NCI-H2171 treated with DMSO at 0.1 percent for 48 hours (cell line): ENCODE measurements around the gene TTC34.
"Not testable (repeated sequence)": the region's sequence is repeated elsewhere in the genome, so short reads cannot be mapped to it uniquely, and the experiment has no call there.

Experiments used
- DNase-seq: peaks from one replicate; lab custom pipeline; 2025; lab: John Stamatoyannopoulos, UW

The TTC34 gene

DNA sequence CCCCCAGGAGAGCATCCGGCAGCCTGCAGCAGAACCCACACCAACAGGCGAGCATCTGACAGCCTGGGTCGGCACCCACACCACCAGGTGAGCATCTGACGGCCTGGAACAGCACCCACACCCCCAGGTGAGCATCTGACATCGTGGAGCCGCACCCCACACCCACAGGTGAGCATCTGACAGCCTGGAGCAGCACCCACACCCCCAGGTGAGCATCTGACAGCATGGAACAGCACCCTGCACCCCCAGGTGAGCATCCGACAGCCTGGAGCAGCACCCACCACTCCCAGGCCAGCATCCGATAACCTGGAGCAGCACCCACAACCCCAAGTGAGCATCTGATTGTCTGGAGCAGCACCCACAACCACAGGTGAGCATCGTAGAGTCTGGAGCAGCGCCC is 124.8 kb downstream of the TTC34 start:
- not testable (repeated sequence) for DNase-seq

DNA sequence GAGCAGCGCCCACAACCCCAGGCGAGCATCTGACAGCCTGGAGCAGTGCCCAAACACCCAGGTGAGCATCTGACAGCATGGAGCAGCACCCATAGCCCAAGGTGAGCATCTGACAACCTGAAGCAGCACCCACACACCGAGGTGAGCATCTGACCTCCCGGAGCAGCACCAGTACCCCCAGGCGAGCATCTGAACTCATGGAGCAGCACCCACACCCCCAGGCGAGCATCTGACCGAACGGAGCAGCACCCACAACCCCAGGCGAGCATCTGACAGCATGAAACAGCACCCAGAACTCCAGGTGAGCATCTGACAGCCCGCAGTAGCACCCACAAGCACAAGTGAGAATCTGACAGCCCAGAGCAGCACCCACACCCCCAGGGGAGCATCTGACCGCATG is 129.8 kb downstream of the TTC34 start:
- DNase-seq: not testable (repeated sequence)

- DNase-seq: not testable (repeated sequence)
Observed at GRCh38 chr1:2659806-2660205, 141.7 kb downstream of the TTC34 start.

GRCh38 chr1:2657909-2658308 is 143.6 kb downstream of the TTC34 start:
- DNase-seq: not testable (repeated sequence)

DNA sequence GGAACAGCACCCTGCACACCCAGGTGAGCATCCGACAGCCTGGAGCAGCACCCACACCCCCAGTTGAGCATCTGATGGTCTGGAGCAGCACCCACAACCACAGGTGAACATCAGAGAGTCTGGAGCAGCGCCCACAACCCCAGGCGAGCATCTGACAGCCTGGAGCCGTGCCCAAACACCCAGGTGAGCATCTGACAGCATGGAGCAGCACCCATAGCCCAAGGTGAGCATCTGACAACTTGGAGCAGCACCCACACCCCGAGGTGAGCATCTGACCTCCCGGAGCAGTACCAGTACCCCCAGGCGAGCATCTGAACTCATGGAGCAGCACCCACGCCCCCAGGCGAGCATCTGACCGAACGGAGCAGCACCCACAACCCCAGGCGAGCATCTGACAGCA is 144.4 kb downstream of the TTC34 start:
- DNase-seq: peak; percentile 3

DNA sequence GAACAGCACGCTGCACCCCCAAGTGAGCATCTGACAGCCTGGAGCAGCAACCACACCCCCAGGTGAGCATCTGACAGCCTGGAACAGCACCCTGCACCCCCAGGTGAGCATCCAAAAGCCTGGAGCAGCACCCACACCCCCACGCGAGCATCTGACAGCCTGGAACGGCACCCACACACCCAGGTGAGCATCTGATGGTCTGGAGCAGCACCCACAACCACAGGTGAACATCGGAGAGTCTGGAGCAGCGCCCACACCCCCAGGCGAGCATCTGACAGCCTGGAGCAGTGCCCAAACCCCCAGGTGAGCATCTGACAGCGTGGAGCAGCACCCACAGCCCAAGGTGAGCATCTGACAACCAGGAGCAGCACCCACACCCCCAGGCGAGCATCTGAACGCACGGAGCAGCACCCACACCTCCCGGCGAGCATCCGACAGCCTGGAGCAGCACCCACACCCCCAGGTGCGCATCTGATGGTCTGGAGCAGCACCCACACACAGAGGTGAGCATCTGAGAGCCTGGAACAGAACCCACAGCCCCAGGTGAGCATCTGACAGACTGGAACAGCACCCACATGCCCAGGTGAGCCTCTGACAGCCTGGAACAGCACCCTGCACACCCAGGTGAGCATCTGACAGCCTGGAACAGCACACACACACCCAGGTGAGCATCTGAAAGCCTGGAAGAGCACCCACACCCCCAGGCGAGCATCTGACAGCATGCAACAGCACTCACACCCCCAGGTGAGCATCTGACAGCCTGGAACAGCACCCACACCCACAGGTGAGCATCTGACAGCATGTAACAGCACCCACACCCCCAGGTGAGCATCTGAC is 145.7 kb downstream of the TTC34 start:
- DNase-seq: not testable (repeated sequence)

DNA sequence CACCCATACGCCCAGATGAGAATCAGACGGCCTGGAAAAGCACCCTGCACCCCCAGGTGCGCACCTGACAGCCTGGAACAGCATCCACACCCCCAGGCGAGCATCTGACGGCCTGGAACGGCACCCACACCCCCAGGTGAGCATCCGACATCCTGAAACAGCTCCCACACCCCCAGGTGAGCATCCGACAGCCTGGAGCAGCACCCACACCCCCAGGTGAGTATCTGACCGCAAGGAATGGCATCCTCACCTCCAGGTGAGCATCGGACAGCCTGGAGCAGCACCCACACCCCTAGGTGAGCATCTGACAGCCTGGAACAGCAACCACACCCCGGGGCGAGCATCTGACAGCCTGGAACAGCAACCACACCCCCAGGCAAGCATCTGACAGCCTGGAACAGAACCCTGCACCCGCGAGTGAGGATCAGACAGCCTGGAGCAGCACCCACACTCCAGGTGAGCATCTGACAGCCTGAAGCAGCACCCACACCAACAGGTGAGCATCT is 147.0 kb downstream of the TTC34 start:
- not testable (repeated sequence) for DNase-seq

DNA sequence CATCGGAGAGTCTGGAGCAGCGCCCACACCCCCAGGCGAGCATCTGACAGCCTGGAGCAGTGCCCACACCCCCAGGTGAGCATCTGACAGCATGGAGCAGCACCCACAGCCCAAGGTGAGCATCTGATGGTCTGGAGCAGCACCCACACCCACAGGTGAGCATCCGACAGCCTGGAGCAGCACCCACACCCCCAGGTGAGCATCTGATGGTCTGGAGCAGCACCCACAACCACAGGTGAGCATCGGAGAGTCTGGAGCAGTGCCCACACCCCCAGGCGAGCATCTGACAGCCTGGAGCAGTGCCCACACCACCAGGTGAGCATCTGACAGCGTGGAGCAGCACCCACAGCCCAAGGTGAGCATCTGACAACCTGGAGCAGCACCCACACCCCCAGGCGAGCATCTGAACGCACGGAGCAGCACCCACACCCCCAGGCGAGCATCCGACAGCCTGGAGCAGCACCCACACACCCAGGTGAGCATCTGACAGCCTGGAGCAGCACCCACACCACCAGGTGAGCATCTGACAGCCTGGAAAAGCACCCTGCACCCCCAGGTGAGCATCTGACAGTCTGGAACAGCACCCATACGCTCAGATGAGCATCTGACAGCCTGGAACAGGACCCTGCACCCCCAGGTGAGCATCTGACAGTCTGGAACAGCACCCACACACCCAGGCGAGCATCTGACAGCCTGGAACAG is 147.6 kb downstream of the TTC34 start:
- not testable (repeated sequence) for DNase-seq

GRCh38 chr1:2652926-2653571 is 148.4 kb downstream of the TTC34 start:
- not testable (repeated sequence) for DNase-seq

DNA sequence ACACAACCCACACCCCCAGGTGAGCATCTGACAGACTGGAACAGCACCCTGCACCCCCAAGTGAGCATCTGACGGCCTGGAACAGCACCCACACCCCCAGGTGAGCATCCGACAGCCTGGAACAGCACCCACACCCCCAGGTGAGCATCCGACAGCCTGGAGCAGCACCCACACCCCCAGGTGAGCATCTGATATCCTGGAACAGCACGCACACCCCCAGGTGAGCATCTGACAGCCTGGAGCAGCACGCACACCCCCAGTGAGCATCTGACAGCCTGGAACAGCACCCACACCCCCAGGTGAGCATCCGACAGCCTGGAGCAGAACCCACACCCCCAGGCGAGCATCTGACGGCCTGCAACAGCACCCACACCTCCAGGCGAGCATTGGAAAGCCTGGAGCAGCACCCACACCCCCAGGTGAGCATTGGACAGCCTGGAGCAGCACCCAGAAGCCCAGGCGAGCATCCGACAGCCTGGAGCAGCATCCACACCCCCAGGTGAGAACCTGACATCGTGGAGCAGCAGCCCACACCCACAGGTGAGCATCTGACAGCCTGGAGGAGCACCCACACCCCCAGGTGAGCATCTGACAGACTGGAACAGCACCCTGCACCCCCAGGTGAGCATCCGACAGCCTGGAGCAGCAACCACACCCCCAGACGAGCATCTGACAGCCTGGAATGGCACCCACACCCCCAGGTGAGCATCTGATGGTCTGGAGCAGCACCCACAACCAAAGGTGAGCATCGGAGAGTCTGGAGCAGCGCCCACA is 149.2 kb downstream of the TTC34 start:
- DNase-seq: not testable (repeated sequence)

- DNase-seq: no peak
Observed at GRCh38 chr1:2650967-2651645, 150.4 kb downstream of the TTC34 start.

DNA sequence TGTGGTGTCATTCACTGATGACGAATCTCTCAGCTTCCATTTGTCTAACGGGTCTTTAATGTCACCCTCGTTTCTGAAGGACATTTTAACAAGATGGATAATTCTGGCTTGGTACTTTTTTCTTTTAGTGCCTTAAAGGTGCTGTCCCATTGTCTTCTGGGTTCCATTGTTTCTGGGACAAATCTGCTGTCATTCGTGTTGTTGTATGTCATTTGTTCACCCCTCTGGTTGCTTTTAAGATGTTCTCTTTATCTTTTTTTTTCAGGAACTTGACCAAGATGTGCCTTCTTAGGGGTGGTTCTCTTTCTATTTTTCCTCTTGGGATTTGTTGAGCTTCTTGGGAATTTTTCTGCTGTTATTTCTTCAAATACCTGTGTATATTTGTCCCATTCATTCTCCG is 154.7 kb downstream of the TTC34 start:
- DNase-seq: no peak

DNA sequence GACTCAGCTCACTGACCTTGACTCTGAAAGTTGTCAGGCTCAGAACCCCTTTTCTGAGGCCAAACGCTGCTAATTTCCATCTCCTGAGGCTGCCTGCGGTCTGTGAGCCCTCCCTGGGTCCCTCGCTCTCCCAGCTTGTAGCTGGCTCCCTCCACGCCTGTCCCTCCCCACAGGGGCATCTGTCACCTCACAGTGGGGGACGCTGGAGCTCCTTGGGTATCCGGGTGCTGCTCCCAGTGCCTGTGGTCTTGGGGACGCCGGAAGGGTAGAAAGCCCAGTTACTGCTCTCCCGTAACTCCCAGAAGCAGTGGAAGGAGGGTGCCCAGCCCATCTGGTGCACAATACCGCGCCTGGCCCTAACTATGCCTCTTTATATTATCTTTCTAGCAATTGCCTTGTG is 155.7 kb downstream of the TTC34 start:
- DNase-seq: no peak

GRCh38 chr1:2645143-2645542 is 156.3 kb downstream of the TTC34 start:
- no peak for DNase-seq

DNA sequence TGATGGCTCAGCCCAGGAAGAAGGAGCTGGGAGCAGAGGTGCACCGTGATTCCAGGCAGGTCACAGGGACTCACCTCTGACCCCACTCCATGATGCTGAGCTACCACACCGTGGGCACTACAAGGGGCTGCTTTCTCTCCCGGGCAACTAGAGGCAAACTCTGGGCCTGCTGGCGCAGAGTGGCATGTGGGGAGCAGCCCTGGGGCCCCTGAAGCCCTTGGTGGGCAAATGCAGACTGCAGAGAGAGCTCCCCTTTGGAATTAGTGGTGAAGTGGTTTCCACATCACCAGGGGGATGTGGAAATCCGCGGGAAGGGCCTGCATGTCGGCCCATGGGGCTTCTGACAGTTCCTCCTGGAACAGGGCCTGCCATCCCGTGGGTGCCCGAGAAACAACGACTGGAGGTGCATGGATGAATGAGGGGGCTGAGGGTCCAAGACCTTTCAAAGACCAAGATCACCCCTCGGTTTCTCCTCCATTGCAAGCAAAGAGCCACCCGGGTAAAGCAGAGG is 156.8 kb downstream of the TTC34 start:
- no peak for DNase-seq

GRCh38 chr1:2644171-2644570 is 157.3 kb downstream of the TTC34 start:
- no peak for DNase-seq

DNA sequence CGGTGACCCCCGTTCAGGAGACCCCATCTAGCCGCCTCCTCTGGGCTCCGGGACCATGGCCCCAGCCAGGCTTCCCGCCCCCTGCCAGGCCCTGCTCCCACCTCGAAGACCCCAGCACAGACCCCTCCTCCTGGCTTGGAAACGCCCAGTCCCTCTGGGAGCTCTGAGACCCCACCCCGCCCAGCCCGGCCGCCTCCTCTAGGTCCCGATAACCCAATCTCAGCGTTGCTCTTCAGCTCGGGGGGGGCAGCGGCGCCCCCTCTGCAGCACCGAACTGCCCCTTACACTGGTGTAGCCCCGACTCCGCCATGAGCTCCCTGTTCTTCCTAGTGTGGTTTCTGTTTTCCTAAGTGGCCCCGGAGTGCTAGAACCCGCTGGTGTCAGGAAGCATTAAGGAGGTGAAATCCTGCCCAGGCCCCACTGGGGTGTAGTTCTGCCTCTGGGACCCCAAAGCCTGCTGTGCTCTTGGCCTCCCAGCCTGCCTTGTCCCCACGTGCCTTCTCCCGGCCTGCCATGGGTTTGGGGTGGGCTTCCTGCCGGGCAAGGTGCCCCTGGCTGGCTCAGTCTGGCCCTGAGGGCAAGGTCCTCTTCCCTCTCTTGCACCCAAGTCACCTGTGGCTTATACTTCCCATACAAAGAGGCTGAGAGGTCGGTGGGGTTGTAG is 157.9 kb downstream of the TTC34 start:
- no peak for DNase-seq

DNA sequence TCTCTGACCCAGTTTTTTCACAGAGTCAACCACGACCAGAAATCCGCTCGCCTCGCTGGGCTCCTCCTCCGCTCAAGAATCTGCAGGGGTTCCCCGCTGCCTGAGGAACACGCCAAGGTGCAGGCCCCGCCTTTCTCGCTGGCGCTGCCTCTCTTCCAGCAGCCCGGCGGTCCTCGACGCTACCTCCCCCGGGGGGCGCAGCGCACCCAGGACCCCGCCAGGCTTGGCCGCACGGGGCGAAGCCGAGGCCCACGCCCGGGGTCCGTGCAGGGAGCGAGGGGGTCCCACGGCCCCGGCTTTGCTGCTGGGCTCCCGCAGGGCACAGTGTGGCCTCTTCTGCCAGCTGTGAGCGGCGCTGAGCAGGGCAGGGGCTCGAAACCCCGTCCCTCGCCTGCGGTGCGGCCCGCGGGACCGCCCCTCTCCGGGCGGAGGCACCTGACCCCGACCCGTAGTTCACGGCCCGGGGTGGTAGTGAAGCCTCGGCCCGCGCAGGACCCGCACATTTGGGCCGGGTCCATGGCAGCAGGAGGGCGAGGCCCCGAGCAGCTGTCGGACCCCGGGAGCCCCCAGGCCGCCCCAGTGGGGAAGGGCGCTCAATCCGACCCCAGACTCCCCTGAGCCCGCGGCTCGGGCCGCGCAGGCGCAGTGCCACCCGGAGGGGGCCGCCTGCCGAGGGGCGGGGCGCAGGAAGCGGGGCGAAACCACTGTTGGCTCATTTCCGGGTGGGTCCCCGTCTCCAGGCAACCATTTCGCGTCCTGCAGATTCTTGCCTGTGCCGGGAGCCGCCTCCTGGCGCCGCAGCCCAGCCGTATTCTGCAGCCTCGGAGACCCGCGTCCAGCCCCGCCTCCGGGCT is 158.7 kb downstream of the TTC34 start:
- peak; percentile 90 for DNase-seq

GRCh38 chr1:2642131-2642559 is 159.3 kb downstream of the TTC34 start:
- no peak for DNase-seq
